HepG2 (cell line): ENCODE data around the gene TRNT1. TPM values are rescaled to one million over a fixed set of nuclear protein-coding genes. Genes with fewer than 3 reads are reported as not detected.

ENCODE experiments used
- HBP1 ChIP-seq: IDR thresholded peaks from 2 replicates; pipeline ENCODE4 v1.6.1; 2016; ENCODE audit warnings: low read depth, control low read depth
- HMGA1 ChIP-seq: sonication (generic); formaldehyde crosslinking; conservative IDR thresholded peaks from 2 replicates; pipeline ENCODE4 v1.4.0; 2020; ENCODE audit warnings: missing genetic modification reagents
- MTF1 ChIP-seq: sonication (generic); formaldehyde crosslinking; IDR thresholded peaks from 2 replicates; pipeline ENCODE4 v1.5.0; 2020; ENCODE audit warnings: missing genetic modification reagents
- NR0B2 ChIP-seq: sonication (generic); formaldehyde crosslinking; IDR thresholded peaks from 2 replicates; pipeline ENCODE4 v1.4.0; 2020; ENCODE audit warnings: mild to moderate bottlenecking, missing genetic modification reagents
- SP4 ChIP-seq: sonication (generic); formaldehyde crosslinking; IDR thresholded peaks from 2 replicates; pipeline ENCODE4 v1.8.1; 2023; ENCODE audit warnings: mild to moderate bottlenecking, missing genetic modification reagents
- TAF15 ChIP-seq: fragments of 200-400 bp; formaldehyde crosslinking; IDR thresholded peaks from one replicate; pipeline ENCODE4 v1.6.1; 2018; ENCODE audit warnings: mild to moderate bottlenecking, low read depth, low read length; ENCODE audit not compliant: poor library complexity, severe bottlenecking
- ZBTB40 ChIP-seq, 2 experiments: fragments of 450-650 bp in 1 of 2; sonication (generic) in 1 of 2; formaldehyde crosslinking in 1 of 2; IDR thresholded peaks; 2 replicates each; pipeline versions ENCODE4 v1.6.1 to v1.8.0; 2016 to 2022; ENCODE audit warnings: antibody characterized with exemption in 1 of 2, mild to moderate bottlenecking in 1 of 2, missing genetic modification reagents in 1 of 2
- ZSCAN9 ChIP-seq: IDR thresholded peaks from 2 replicates; pipeline ENCODE4 v1.6.1; 2016; ENCODE audit warnings: borderline replicate concordance
- polyA plus RNA-seq, 8 experiments: library from polyadenylated mRNA; depleted of rRNA in 3 of 8; stranded (reverse) in 7 of 8; unstranded in 1 of 8; fragments of >200 nt; fragmentation: Illumina TruSeq in 4 of 8; extraction: Trizol in 4 of 8; gene quantifications; 2 replicates each; pipeline versions ENCODE4 v1.2.1 to v1.2.3, GENCODE V29; 2011 to 2016; ENCODE audit warnings: low read depth in 4 of 8, missing spikeins in 1 of 8, mixed read lengths in 1 of 8; ENCODE audit not compliant: insufficient read depth in 1 of 8
- total RNA-seq, 5 experiments: library from RNA; depleted of rRNA; stranded (reverse); fragments of >200 nt; fragmentation: Illumina TruSeq; extraction: Trizol; gene quantifications; 2 replicates each; pipeline ENCODE4 v1.2.3, GENCODE V29; 2016; ENCODE audit warnings: low read depth in 1 of 5
- TF ChIP-seq, protein P1 (sequence below): sonication (generic); formaldehyde crosslinking; IDR thresholded peaks from 2 replicates; pipeline ENCODE4 v1.5.0; 2020; ENCODE audit warnings: mild to moderate bottlenecking, missing genetic modification reagents

Gene TRNT1
- total and polyA plus RNA-seq, 2 of the 13 experiments (the other 11 are each of a cell fraction or from before 2014, with no cell fraction given) = 9.4 to 27.7 TPM

GRCh38 chr3:3126477-3127431 is at the start of gene TRNT1 (continued):
- TF ChIP-seq, protein P1, sequence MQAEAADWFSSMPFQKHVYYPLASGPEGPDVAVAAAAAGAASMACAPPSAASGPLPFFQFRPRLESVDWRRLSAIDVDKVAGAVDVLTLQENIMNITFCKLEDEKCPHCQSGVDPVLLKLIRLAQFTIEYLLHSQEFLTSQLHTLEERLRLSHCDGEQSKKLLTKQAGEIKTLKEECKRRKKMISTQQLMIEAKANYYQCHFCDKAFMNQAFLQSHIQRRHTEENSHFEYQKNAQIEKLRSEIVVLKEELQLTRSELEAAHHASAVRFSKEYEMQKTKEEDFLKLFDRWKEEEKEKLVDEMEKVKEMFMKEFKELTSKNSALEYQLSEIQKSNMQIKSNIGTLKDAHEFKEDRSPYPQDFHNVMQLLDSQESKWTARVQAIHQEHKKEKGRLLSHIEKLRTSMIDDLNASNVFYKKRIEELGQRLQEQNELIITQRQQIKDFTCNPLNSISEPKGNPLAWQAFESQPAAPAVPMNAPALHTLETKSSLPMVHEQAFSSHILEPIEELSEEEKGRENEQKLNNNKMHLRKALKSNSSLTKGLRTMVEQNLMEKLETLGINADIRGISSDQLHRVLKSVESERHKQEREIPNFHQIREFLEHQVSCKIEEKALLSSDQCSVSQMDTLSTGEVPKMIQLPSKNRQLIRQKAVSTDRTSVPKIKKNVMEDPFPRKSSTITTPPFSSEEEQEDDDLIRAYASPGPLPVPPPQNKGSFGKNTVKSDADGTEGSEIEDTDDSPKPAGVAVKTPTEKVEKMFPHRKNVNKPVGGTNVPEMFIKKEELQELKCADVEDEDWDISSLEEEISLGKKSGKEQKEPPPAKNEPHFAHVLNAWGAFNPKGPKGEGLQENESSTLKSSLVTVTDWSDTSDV (CRISPR knock-in tag) = no peak
- no peak for TF ChIP-seq ZBTB40 (IDR thresholded peaks at IDR 0.05)
- TF ChIP-seq ZBTB40 (CRISPR knock-in tag; IDR thresholded peaks at IDR 0.05) = no peak; the same call in none of the 2 replicates
- TF ChIP-seq TAF15 = no peak
- peak; percentile 73; the same call in 1 of the 2 replicates for TF ChIP-seq MTF1 (CRISPR knock-in tag)
- TF ChIP-seq HMGA1 (CRISPR knock-in tag) = no peak
- peak; percentile 77 for TF ChIP-seq SP4 (CRISPR knock-in tag)
- TF ChIP-seq HBP1 (CRISPR knock-in tag) = peak; percentile 51; the same call in 1 of the 2 replicates
- peak; percentile 73 for TF ChIP-seq NR0B2
- peak; percentile 37; the same call in 1 of the 2 replicates for TF ChIP-seq ZSCAN9 (CRISPR knock-in tag)
